ENCODE data around the gene UGT1A9. TPM values are rescaled to one million over a fixed set of nuclear protein-coding genes. Genes with fewer than 3 reads are reported as not detected.

The UGT1A9 gene
- total RNA-seq, 1 donor from 2014 or later = not detected

DNA sequence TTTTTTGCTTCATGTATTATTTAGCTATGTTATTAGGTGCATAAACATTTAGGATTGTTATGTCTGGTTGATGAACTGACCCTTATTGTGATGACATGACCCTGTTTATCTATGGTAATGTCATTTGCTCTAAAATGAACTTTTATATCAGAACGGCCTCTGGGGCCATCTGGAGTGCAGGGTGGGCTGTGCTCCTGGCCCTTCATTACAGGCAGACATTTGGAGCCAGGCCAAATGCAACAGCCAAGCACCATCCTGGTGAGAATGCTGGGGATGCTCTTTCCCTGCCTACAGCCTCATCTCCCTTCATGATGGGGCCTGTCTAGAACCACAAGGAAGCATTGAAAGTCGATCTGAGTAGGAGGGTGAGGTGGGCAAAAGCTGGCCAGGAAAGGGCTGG is 144.6 kb downstream of the UGT1A9 start:
- Mint-ChIP-seq H3K4me3 (no peak overlapping the region), H3K4me1 (ENCODE audit: low read depth) (no peaks in the 10 kb centered on the region), H3K36me3 (ENCODE audit: low read depth) (no peaks in the 10 kb centered on the region), H3K27me3 (ENCODE audit: insufficient read depth) (peaks cover 10% of the 10 kb centered on the region), H3K9me3 (no peaks in the 10 kb centered on the region), H3K27ac (no peak overlapping the region)
- intact Hi-C loops (cut with micrococcal nuclease) = no loop called here
- DNase-seq (ENCODE audit: low spot score) = no peak

DNA sequence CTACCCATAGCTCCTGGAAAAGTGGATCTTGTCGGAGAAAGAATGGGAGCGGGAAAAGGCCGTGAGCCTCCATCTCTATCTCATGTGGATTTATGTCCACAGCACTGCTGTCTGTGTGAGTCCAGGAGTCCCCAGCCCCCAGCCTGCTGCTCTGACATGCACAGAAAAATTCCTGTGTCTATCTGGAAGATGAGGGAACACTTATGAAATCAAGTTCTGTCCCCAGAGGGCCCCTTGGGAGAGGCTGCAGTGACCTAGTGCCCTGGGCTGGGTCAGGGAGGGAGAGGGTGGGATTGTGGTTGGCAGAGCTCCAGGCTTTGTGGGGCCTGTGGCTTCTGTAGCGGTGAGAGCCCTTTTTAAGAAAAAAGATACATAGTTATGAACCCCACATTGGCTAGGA is 145.1 kb downstream of the UGT1A9 start:
- Mint-ChIP-seq H3K4me3 (no peak overlapping the region), H3K4me1 (ENCODE audit: low read depth) (no peaks in the 10 kb centered on the region), H3K27me3 (ENCODE audit: insufficient read depth) (peaks cover 10% of the 10 kb centered on the region), H3K9me3 (no peaks in the 10 kb centered on the region), H3K27ac (no peak overlapping the region), H3K36me3 (ENCODE audit: low read depth) (no peaks in the 10 kb centered on the region)
- DNase-seq (ENCODE audit: low spot score) = no peak
- intact Hi-C loops (cut with micrococcal nuclease) = no loop called here

DNA sequence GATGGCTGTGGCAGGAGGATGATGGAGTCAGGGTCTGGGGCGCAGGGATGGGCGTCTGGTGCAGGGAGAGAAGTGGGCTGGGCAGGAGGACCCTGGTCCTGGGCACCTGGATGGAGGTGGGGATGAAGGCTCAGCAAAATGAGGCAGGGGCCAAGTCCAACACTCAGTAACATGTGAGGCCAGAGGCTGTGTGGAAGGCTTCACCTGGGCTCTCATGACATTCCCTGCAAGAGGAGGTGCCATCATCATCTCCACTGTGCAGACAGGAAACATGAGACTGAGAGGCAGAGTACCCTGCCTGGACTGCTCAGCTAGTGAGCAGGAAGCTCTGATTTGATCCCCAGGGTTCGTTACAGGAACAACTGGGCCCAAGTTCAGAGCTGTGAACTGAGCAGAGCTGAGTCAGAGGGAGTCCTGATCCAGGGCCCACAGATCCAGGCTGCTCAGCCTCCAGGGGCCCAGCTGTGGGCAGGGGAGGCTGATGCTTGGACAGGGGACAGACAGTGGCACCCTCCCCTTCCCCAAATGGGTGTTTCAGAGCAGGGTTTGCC is 145.7 kb downstream of the UGT1A9 start:
- intact Hi-C loops (cut with micrococcal nuclease) = no loop called here
- no peaks in the 10 kb centered on the region for H3K4me1 Mint-ChIP-seq (ENCODE audit: low read depth)
- no peaks in the 10 kb centered on the region for H3K36me3 Mint-ChIP-seq (ENCODE audit: low read depth)
- no peaks in the 10 kb centered on the region for H3K9me3 Mint-ChIP-seq
- H3K27me3 Mint-ChIP-seq (ENCODE audit: insufficient read depth) = peaks cover 10% of the 10 kb centered on the region
- H3K4me3 Mint-ChIP-seq = no peak overlapping the region
- DNase-seq (ENCODE audit: low spot score) = no peak
- no peak overlapping the region for H3K27ac Mint-ChIP-seq

DNA sequence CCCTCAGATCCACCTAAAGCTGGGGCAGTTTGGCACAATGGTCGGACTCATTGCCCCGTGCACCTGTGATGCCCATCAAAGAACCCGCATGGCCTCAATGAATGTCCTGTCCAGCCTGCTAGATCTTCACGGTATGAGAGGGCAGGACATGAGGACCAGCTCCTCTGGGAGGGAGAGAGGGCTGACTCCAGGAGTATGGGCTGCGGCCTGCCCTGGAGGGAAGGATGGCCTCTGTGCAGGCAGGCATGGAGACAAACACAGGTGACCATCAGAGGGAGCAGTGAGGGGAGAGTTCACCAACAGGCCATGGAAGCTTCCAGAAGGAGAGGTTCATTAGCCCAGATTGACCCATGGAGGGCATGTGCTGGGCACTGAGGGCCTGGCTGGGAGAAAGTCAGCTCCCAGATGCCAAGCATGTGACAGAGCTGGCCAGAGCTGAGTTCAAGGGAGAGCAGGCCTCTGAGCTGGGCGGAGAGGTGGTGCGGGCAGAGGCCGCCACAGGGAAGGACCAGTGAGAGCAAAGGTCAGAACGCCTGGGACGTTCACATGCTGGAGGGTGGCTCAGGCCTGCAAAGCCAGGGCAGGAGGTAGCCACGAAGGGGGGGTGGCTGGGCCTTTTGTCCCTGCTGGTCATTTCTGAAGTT is 146.4 kb downstream of the UGT1A9 start:
- no peaks in the 10 kb centered on the region for H3K9me3 Mint-ChIP-seq
- H3K36me3 Mint-ChIP-seq (ENCODE audit: low read depth) = no peaks in the 10 kb centered on the region
- H3K4me1 Mint-ChIP-seq (ENCODE audit: low read depth) = no peaks in the 10 kb centered on the region
- H3K27me3 Mint-ChIP-seq (ENCODE audit: insufficient read depth) = peaks cover 10% of the 10 kb centered on the region
- intact Hi-C loops (cut with micrococcal nuclease) = no loop called here
- DNase-seq (ENCODE audit: low spot score) = no peak
- H3K4me3 Mint-ChIP-seq = no peak overlapping the region
- no peak overlapping the region for H3K27ac Mint-ChIP-seq

DNA sequence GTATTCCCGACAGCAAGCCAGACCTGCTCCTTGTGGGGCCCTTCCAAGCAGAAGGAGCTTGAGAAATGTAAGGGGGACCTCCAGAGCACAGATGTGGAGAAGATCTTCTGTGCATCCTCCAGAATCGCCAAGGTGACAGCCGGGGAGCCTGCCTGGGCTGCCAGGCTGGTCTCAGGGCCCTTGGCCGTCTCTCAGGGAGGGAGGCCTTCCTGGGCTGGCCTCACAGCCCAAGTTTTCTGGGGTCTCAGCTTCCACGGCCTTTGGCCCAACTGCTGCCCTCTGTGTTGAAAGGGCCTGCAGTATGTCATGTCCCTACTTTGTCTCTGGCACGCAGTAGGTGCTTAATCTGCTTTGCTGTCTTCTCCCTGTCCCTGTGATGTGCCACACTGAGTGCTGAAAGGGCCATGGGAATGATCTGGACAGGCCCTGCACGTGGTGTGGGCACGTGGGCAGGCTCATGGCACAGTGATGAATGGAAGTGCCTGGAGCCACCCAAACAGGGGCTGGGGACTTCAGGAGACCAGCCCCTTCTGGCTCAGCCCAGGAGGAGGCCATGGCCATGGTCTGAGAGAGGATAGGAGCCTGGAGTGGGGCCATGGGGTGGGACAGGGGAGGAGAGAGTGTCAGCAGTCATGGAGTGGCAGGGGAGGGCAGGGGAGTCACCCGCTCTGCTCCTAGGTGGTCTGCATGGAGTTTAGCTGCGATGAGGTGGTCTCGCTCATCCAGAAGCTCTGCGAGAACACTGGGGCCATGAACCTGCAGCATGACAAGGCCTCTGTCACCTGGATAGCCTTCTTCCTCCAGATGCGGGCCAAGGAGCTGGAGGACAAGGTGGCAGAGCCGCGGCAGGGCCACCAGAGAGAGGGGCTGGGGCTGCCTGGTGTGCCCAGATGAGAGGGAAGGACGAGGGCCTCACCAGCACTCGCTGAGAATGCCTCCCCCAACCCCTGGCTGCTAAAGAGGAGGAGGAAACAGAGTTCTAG is 147.2 kb downstream of the UGT1A9 start:
- Mint-ChIP-seq H3K4me1 (ENCODE audit: low read depth) (no peaks in the 10 kb centered on the region), H3K4me3 (no peak overlapping the region), H3K9me3 (no peaks in the 10 kb centered on the region), H3K27me3 (ENCODE audit: insufficient read depth) (peaks cover 10% of the 10 kb centered on the region), H3K27ac (no peak overlapping the region), H3K36me3 (ENCODE audit: low read depth) (no peaks in the 10 kb centered on the region)
- no peak for DNase-seq (ENCODE audit: low spot score)
- intact Hi-C loops (cut with micrococcal nuclease) = no loop called here

DNA sequence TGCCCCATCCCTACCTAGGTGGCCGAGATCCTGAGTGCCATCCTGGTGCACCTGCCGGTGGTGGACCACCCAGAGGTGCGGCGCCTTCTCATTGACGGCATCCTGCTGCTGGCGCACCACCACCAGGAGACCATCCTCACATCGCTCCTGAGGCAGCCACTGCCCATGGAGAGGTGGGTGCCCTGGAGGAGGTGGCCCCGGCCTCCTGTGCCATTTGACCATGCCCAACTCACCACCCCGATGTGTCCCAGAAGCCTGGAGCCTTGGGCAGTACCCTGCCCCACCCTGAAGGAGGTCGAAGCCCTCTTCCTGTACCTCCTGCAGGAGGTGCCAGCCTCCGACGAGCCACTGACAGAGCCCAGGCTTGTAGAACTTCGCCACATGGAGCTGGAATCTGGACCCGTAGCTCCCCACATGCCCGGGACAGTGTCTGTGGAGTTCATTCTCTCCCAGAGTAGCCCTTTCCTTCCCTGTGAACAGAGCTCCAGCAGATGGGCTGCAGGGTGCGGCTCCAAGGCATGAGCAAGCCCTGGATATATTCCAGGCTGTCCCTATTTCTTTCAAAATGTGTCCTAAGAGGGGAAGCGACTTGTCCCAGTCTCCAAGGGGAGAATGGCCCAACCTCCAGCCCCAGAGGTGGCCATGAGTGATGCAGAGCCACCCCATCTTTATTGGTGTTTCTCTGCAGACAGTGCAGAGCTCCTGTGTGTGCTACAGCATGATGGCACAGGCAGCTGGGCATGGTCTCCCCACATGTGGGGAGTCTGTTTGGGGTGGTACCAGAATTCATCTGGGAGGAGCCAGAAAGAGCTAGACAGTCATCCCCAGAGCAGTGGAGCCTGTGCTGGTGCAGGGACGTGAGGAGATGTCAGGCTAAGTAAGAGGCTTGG is 148.4 kb downstream of the UGT1A9 start:
- peaks cover 12% of the 10 kb centered on the region for H3K27me3 Mint-ChIP-seq (ENCODE audit: insufficient read depth)

DNA sequence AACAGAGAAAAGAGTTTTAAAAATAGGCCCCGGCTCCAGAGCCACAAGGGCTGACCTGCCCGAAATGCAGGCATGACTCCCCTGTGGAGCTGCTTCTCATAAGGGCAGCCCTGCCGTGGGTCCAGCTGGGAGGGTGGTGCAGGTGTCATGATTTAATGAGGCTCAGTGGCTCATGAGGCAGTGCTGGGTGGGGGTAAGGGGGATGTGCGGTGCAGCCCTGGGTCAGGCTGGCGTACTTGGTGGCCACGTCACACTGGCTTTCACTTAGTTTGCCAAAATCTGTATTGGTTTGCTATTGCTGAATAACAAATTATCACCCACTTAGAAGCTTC is 149.0 kb downstream of the UGT1A9 start:
- H3K27me3 Mint-ChIP-seq (ENCODE audit: insufficient read depth) = peaks cover 6% of the 10 kb centered on the region
- intact Hi-C loops (cut with micrococcal nuclease) = no loop called here
- no peaks in the 10 kb centered on the region for H3K9me3 Mint-ChIP-seq
- H3K4me1 Mint-ChIP-seq (ENCODE audit: low read depth) = no peaks in the 10 kb centered on the region
- H3K27ac Mint-ChIP-seq = no peak overlapping the region
- no peak overlapping the region for H3K4me3 Mint-ChIP-seq
- no peaks in the 10 kb centered on the region for H3K36me3 Mint-ChIP-seq (ENCODE audit: low read depth)
- no peak for DNase-seq (ENCODE audit: low spot score)

More for the DNA sequence above, 148.4 kb downstream of the UGT1A9 start:
- Mint-ChIP-seq H3K27ac (no peak overlapping the region), H3K4me1 (ENCODE audit: low read depth) (no peaks in the 10 kb centered on the region), H3K9me3 (no peaks in the 10 kb centered on the region), H3K4me3 (no peak overlapping the region), H3K36me3 (ENCODE audit: low read depth) (no peaks in the 10 kb centered on the region)
- intact Hi-C loops (cut with micrococcal nuclease) = no loop called here
- no peak for DNase-seq (ENCODE audit: low spot score)

DNA sequence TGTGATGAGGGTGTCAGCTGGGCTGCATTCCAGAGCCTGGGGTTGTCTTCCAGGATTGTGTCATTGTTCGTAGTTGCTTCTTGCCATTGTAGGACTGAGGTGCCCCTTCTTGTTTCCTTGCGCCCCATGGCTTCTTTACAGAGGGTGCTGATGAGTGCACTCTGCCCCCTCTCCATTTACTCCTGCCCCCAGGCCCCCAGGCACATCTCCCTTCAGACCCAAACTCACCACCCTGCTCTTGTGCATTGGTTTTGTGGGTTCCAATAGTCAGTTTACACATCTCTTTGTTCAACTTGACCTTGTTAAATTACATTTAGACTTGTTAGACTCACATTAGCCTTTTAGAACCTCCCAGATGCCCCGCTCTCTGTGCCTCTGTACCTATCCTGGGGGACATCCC is 149.5 kb downstream of the UGT1A9 start:
- no peaks in the 10 kb centered on the region for H3K9me3 Mint-ChIP-seq
- no peak overlapping the region for H3K4me3 Mint-ChIP-seq
- intact Hi-C loops (cut with micrococcal nuclease) = no loop called here
- DNase-seq (ENCODE audit: low spot score) = no peak
- H3K27me3 Mint-ChIP-seq (ENCODE audit: insufficient read depth) = peaks cover 3% of the 10 kb centered on the region
- H3K27ac Mint-ChIP-seq = no peak overlapping the region
- H3K36me3 Mint-ChIP-seq (ENCODE audit: low read depth) = no peaks in the 10 kb centered on the region
- H3K4me1 Mint-ChIP-seq (ENCODE audit: low read depth) = no peaks in the 10 kb centered on the region

DNA sequence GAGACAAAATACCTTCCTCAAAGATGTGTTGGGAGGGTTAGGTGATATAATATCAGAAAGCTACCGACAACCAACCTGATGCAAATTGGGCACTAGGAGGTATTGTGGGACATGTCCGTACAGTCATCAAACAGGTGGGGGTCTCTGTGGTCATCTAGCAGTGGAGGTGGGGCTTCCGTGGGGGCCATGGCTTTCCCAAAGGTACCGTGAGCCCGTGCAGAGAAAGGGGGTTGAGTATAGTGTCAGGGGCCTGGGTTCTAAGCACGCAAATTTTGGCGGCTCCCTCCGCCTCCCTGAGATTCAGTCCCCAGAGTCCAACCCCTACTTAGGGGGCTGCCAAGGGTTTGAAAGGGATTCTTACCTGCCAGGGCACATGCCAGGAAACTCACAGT is 150.0 kb downstream of the UGT1A9 start:
- no peak overlapping the region for H3K4me3 Mint-ChIP-seq

DNA sequence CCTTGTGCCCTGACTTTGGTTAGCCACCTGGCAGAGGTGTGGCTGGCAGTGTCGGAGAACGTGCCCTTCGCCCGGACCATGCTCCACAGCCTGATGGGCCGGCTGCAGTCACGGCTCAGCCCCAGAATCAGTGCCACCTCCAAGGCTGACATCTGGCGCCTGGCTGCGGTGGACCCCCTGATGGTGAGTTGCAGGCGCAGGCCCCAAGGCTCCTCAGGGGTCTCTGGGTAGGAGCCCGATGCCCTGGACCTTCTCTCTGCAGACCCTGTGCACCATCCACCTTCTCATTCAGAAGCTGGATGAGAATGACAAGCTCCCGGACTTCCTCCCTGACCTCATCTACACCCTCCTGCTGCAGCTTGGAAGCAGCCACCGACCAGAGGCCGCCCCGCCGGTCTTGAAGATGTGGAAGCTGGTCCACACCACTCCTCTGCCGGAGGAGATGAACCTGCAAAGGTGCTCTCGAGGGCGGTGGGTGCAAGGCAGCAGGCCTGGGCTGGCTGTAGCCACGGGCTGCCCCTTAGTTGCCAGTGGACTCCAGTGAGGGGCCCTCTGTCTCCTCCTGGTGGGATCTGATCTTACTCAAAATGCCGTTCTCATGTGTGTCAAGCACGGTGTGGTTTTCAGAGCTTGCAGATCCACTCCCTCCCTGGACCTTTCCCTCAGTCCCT is 150.5 kb downstream of the UGT1A9 start:
- H3K4me3 Mint-ChIP-seq = no peak overlapping the region
- no peaks in the 10 kb centered on the region for H3K36me3 Mint-ChIP-seq (ENCODE audit: low read depth)
- DNase-seq (ENCODE audit: low spot score) = no peak
- no peak overlapping the region for H3K27ac Mint-ChIP-seq
- intact Hi-C loops (cut with micrococcal nuclease) = no loop called here
- no peaks in the 10 kb centered on the region for H3K9me3 Mint-ChIP-seq
- no peaks in the 10 kb centered on the region for H3K4me1 Mint-ChIP-seq (ENCODE audit: low read depth)
- H3K27me3 Mint-ChIP-seq (ENCODE audit: insufficient read depth) = peaks cover 3% of the 10 kb centered on the region

More for the DNA sequence above, 150.0 kb downstream of the UGT1A9 start:
- intact Hi-C loops (cut with micrococcal nuclease) = no loop called here
- DNase-seq (ENCODE audit: low spot score) = no peak
- no peaks in the 10 kb centered on the region for H3K4me1 Mint-ChIP-seq (ENCODE audit: low read depth)
- H3K9me3 Mint-ChIP-seq = no peaks in the 10 kb centered on the region
- no peak overlapping the region for H3K27ac Mint-ChIP-seq
- peaks cover 3% of the 10 kb centered on the region for H3K27me3 Mint-ChIP-seq (ENCODE audit: insufficient read depth)
- no peaks in the 10 kb centered on the region for H3K36me3 Mint-ChIP-seq (ENCODE audit: low read depth)
